Measurements from ENCODE around the gene FNBP1L.

DNA sequence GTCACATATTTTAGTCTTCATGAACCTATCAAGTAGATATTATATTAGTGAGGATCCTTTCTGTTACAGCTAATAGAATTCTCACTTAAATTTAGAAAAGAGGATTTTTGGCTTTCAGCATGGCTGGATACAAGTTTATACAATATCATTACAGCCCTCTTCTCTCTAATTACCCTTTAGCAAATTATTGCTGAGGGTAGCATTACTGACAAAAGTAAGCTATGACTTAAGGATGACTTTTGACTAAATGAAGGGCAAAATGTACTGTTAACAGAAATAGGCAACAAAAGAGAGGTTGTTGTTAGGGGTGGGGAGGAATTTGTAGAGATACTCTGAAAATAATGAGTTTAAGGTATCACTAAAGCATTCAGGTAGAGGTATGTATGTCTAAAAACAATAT, 85.8 kb downstream of the FNBP1L start:
- TF ChIP-seq SIN3A (IDR thresholded peaks at IDR 0.05; ENCODE audit: borderline replicate concordance, insufficient read depth, low read length) = no peak
- TF ChIP-seq POLR2AphosphoS5 (IDR thresholded peaks at IDR 0.05; ENCODE audit: low read depth, low read length) = no peak
